ENCODE data around the gene NDNF.

- TF ChIP-seq POLR2A (IDR thresholded peaks at IDR 0.05) (no peak), CTCF (IDR thresholded peaks at IDR 0.05) (peak in 3 of 6 experiments; percentile 21 to 50 (median 40))
Measured at GRCh38 chr4:121112530-121112929, 40.2 kb upstream of the NDNF start.

Measured in esophagus squamous epithelium (tissue), 4 donors.